Suprapubic skin (tissue), 4 donors: ENCODE results near the gene TLR6. TPM values are rescaled to one million over a fixed set of nuclear protein-coding genes. Genes with fewer than 3 reads are reported as not detected.

Source experiments
- DNase-seq, 2 donors: peaks; one replicate each; pipeline ENCODE4 v3.0.0-alpha.2; 2019; ENCODE audit warnings: low spot score in 2 of 2
- H3K27ac ChIP-seq: fragments of 200-600 bp; sonication (generic); one replicate; pipeline ENCODE4 v1.5.1; 2019
- H3K27me3 ChIP-seq: fragments of 200-600 bp; sonication (generic); one replicate; pipeline ENCODE4 v1.5.1; 2019
- H3K36me3 ChIP-seq: fragments of 200-600 bp; sonication (generic); one replicate; pipeline ENCODE4 v1.5.1; 2019
- H3K4me1 ChIP-seq: fragments of 200-600 bp; sonication (generic); one replicate; pipeline ENCODE4 v1.5.1; 2019
- H3K4me3 ChIP-seq: fragments of 200-600 bp; sonication (generic); one replicate; pipeline ENCODE4 v1.5.1; 2019; ENCODE audit warnings: mild to moderate bottlenecking
- H3K9me3 ChIP-seq: fragments of 200-600 bp; sonication (generic); one replicate; pipeline ENCODE4 v1.5.1; 2019
- CTCF ChIP-seq, 2 donors: fragments of 200-600 bp in 1 of 2; fragments of 450-650 bp in 1 of 2; sonication (generic) in 1 of 2; IDR thresholded peaks; one replicate each; pipeline ENCODE4 v1.5.1; 2016 to 2019; ENCODE audit warnings: antibody characterized with exemption in 2 of 2, mild to moderate bottlenecking in 1 of 2, moderate library complexity in 1 of 2
- EP300 ChIP-seq: sonication (generic); formaldehyde crosslinking; IDR thresholded peaks from one replicate; pipeline ENCODE4 v1.6.1; 2017; ENCODE audit warnings: antibody characterized with exemption
- POLR2A ChIP-seq, 2 donors: fragments of 450-650 bp; IDR thresholded peaks; one replicate each; pipeline ENCODE4 v1.6.1; 2017; ENCODE audit warnings: antibody characterized with exemption in 2 of 2, mild to moderate bottlenecking in 2 of 2, moderate library complexity in 2 of 2
- POLR2AphosphoS5 ChIP-seq, 3 donors: sonication (generic); formaldehyde crosslinking; IDR thresholded peaks; one replicate each; pipeline ENCODE4 v1.6.1; 2017; ENCODE audit warnings: antibody characterized with exemption in 3 of 3
- WGBS: methylation state at CpG from one replicate; pipeline ENCODE4 v1.1.5; 2018; 5-methylcytosine and 5-hydroxymethylcytosine counted together
- total RNA-seq, 4 donors: library from RNA; depleted of rRNA; stranded (reverse); fragments of >200 nt; gene quantifications; one replicate each; pipeline ENCODE4 v1.1.0, GENCODE V29; 2016

The TLR6 gene
- total RNA-seq, 4 donors from 2014 or later = 2.1 to 6.4 (median 2.5) TPM

GRCh38 chr4:38898245-38898644, 41.6 kb upstream of the TLR6 start:
- Histone ChIP-seq H3K4me3 (no peak overlapping the region), H3K36me3 (peaks cover 11% of the 10 kb centered on the region), H3K9me3 (no peaks in the 10 kb centered on the region), H3K27me3 (no peaks in the 10 kb centered on the region), H3K4me1 (no peaks in the 10 kb centered on the region), H3K27ac (no peak overlapping the region)
- TF ChIP-seq EP300 (no peak), POLR2AphosphoS5 (IDR thresholded peaks at IDR 0.05) (no peak), POLR2A (IDR thresholded peaks at IDR 0.05) (no peak), CTCF (IDR thresholded peaks at IDR 0.05) (no peak)
- DNase-seq = no peak
- 97% methylated on average over 7 of the region's 7 CpGs for WGBS

GRCh38 chr4:38896940-38897339, 40.3 kb upstream of the TLR6 start:
- Histone ChIP-seq H3K36me3 (peaks cover 19% of the 10 kb centered on the region), H3K27me3 (no peaks in the 10 kb centered on the region), H3K4me3 (no peak overlapping the region), H3K4me1 (no peaks in the 10 kb centered on the region), H3K27ac (no peak overlapping the region), H3K9me3 (no peaks in the 10 kb centered on the region)
- TF ChIP-seq POLR2A (IDR thresholded peaks at IDR 0.05) (no peak), EP300 (no peak), CTCF (IDR thresholded peaks at IDR 0.05) (no peak), POLR2AphosphoS5 (IDR thresholded peaks at IDR 0.05) (no peak)
- DNase-seq = no peak
- WGBS = 84% methylated on average over 1 of the region's 1 CpG

- WGBS = 91% methylated on average over 7 of the region's 7 CpGs
- no peak overlapping the region for H3K4me3 ChIP-seq
These were observed 37.8 kb upstream of the TLR6 start for GRCh38 chr4:38894322-38894982.

GRCh38 chr4:38891051-38891983, 34.7 kb upstream of the TLR6 start:
- no peak overlapping the region for H3K4me3 ChIP-seq
- H3K36me3 ChIP-seq = peaks cover 15% of the 10 kb centered on the region
- H3K9me3 ChIP-seq = no peaks in the 10 kb centered on the region
- no peaks in the 10 kb centered on the region for H3K27me3 ChIP-seq
- no peak for DNase-seq
- no peak overlapping the region for H3K27ac ChIP-seq
- WGBS = 90% methylated on average over 10 of the region's 10 CpGs
- TF ChIP-seq EP300 (no peak), CTCF (IDR thresholded peaks at IDR 0.05) (no peak), POLR2AphosphoS5 (IDR thresholded peaks at IDR 0.05) (no peak), POLR2A (IDR thresholded peaks at IDR 0.05) (no peak)
- H3K4me1 ChIP-seq = peaks cover 15% of the 10 kb centered on the region

More at GRCh38 chr4:38894322-38894982, 37.8 kb upstream of the TLR6 start:
- no peaks in the 10 kb centered on the region for H3K9me3 ChIP-seq
- H3K36me3 ChIP-seq = peaks cover 20% of the 10 kb centered on the region
- peaks cover 7% of the 10 kb centered on the region for H3K4me1 ChIP-seq
- DNase-seq = no peak
- H3K27ac ChIP-seq = no peak overlapping the region
- TF ChIP-seq POLR2A (IDR thresholded peaks at IDR 0.05) (no peak), CTCF (IDR thresholded peaks at IDR 0.05) (no peak), POLR2AphosphoS5 (IDR thresholded peaks at IDR 0.05) (no peak), EP300 (no peak)
- no peaks in the 10 kb centered on the region for H3K27me3 ChIP-seq

GRCh38 chr4:38889143-38889542, 32.5 kb upstream of the TLR6 start:
- no peak for DNase-seq
- Histone ChIP-seq H3K36me3 (peaks cover 15% of the 10 kb centered on the region), H3K27ac (peak overlapping the region; percentile 60), H3K27me3 (no peaks in the 10 kb centered on the region), H3K4me1 (peaks cover 15% of the 10 kb centered on the region), H3K4me3 (no peak overlapping the region), H3K9me3 (no peaks in the 10 kb centered on the region)
- 50% methylated on average over 1 of the region's 1 CpG for WGBS
- TF ChIP-seq EP300 (no peak), POLR2AphosphoS5 (IDR thresholded peaks at IDR 0.05) (no peak), POLR2A (IDR thresholded peaks at IDR 0.05) (no peak), CTCF (IDR thresholded peaks at IDR 0.05) (no peak)
